GM21390 (cell line): Measurements from ENCODE around the gene SLC46A2.
A peak's percentile ranks its signal among the peaks of the same experiment; 100 is the strongest.

ENCODE experiments used
- ATAC-seq: cut with Tn5 transposase; IDR thresholded peaks from one replicate; pipeline ENCODE4 v1.9.1; 2021; ENCODE audit not compliant: unreplicated experiment

The SLC46A2 gene

GRCh38 chr9:112860451-112860850 lies 30.2 kb downstream of the SLC46A2 start:
- ATAC-seq: no peak

GRCh38 chr9:112858625-112859147 lies 32.0 kb downstream of the SLC46A2 start:
- peak; percentile 75 for ATAC-seq

- ATAC-seq: no peak
Measured at GRCh38 chr9:112858005-112858404, 32.7 kb downstream of the SLC46A2 start.

GRCh38 chr9:112856843-112857242 lies 33.8 kb downstream of the SLC46A2 start:
- ATAC-seq: no peak

- ATAC-seq: no peak
Measured at GRCh38 chr9:112856200-112856599, 34.5 kb downstream of the SLC46A2 start.

DNA sequence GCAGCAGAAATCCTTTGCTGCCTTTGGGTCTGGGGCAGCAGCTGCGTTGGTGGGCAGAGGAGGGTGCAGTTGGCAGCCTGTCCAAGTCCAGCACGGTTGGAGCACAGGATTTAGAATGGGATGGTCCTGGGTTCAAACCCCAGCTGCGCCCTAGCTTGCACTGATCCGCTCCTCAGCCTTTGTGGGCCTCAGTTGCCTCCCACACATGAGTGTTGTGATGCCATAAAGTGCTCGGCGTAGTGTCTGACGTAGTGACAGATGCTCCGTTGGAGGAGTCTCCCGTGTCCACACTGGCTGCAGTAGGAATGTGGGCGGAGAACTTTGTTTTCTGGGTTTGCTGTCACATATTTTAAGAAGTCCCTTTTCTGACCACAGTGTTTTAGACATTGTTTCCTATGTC lies 36.0 kb downstream of the SLC46A2 start:
- ATAC-seq: no peak

DNA sequence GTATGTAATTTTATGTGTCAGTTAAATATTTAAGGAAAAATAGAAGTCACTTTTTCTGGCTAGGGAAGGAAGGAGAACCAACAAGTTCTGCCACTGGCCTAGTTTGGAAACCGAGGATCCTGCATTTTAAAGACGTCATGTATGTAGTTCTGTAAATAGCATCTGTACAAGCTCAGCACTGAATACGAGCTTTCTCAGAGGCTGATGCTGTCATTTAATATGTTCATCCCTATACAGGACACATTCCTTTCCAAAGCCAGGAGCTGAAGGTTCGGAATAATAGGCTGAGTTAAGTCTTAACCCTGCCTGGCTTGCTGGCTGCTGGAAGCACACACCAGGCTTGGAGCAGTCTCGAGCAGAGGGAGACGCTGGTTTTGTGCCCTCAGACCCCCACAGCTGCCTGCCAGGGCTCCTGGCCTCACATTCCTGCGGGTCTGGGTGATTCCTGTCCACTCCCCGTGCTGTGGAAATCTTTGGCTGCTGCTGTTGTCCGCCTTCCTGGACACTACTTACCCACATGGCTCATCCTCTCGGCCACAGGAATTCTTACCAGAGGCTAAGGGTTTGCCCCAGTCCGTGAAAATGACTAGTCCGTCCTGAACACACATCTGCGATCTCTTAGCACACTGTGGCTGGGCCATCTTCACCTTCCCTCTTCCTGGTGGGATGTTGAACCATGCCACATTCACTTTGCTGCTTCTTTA lies 36.6 kb downstream of the SLC46A2 start:
- no peak for ATAC-seq

GRCh38 chr9:112852741-112853504 lies 37.8 kb downstream of the SLC46A2 start:
- no peak for ATAC-seq

- ATAC-seq: no peak
Measured at GRCh38 chr9:112850840-112851239, 39.8 kb downstream of the SLC46A2 start.

GRCh38 chr9:112849363-112849922 lies 41.2 kb downstream of the SLC46A2 start:
- ATAC-seq: no peak

DNA sequence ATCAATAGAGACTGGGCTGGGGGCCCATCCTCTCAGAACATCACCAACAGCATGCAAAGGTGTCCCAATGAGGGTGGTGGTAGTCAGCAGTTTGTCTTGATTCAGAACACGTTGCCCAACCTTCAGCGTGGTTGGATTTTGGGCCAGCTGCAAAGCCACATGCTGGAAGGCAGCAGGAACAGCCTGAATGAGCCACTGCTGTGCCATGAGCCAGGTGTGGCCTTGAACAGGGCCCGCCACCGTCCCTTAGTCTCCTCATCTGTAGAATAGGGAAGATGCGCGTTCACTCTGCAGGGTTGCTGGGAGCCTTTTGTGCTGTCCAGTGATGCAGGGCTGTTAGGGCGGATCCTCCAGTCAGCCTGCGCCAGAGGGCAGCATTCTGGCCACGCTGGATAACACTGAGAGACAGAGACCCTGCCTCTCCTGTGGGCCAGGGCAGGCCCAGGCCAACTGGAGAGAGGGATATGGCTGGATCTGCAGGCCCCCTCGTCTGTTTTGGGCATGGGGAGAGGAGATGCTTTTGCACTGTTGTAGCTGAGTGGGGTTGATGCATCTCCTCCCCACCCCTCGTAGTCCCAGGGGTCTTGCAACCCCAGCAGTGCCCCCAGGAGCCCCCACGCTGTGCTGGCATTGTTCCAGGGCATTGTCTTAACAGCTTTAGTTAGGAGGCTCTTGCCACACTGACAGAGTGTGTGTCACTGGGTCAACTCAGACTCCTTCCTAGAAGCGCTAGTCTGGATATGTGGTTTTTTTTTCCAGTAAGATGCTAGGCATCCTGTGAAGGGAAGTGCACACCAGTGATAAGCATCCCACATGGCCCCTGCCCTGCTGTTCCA lies 42.1 kb downstream of the SLC46A2 start:
- ATAC-seq: no peak

DNA sequence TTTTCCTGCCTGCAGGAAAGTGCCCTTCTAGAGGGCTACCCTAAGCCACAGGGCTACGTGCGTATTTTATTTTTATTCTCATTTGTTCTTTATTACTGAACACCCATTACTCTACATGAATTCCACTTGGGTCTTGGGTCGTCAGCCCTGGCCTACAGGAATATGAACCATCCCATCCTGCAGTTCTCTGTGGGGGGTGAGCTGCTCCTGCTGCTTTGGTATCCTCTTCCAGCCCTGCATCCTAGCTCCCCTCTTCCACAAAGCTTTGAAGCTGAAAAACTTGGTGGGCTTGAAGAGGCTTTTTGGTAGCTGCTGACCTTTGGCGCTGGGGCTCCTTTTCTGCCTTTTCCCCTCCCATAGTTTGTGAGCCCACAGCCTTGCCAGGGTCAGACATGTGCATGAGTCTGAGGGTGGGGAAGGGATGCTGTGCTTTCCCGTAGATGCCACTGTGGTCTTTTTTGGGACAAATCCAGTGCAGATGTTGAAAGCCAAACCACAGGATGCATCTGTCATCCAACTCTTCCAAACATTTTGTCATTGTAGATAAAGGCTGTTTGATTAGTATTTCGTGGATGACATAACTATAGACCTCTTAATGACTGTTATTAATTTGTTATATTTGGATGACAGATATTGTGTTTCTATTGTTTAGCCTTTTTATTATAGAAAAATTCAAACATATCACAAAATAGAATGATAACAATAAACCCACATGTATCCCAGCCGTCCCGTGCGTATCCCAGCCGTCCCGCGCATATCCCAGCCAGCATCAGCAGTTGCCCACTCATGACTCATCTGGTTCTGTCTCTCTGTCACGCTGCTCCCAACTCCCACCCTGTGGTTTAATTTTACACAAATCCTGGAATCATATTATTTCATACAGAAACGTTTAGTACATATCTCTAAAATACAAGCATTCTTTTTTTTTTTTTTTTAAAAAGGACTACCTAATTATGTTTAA lies 43.9 kb downstream of the SLC46A2 start:
- ATAC-seq: no peak

GRCh38 chr9:112844771-112845542 lies 45.7 kb downstream of the SLC46A2 start:
- ATAC-seq: peak; percentile 70

DNA sequence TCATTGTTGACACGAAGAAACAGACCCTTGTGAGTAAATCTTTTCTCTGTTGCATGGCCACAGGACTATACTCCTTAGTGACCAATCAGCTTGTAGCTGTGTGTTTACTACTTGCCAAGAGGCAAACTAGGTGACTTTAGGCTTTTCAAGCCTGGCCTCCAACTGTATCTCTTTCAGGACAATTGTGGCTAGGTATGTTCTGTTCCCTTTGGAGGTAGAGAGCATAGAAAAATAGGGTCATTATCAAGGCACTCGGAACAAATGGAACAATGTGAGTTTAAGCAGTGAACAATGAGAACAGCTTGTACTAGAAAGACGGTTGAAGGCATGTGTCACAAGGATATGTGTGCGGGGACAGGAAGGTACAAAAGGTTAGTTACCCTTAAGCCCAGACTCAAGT lies 48.1 kb downstream of the SLC46A2 start:
- ATAC-seq: no peak

GRCh38 chr9:112841261-112841660 lies 49.4 kb downstream of the SLC46A2 start:
- ATAC-seq: no peak

DNA sequence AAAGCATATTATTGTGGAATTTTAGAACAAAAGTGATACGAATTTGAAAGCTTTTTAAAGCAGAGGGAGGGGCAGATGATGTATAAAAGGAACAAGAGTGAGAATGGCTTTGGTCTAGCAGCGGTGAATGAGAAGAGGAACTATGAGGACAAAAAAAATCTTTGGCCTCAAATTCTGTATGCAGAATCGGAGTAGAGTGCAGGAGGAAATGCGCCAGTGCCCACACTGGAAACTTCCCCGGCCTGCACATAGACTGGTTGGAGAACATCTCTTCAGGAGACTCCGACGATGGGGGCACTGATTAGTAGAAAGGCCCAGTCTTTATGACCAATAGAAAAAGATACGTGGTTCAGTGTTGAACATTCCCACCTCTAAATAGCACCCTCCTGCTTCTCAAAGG lies 51.3 kb downstream of the SLC46A2 start:
- no peak for ATAC-seq

DNA sequence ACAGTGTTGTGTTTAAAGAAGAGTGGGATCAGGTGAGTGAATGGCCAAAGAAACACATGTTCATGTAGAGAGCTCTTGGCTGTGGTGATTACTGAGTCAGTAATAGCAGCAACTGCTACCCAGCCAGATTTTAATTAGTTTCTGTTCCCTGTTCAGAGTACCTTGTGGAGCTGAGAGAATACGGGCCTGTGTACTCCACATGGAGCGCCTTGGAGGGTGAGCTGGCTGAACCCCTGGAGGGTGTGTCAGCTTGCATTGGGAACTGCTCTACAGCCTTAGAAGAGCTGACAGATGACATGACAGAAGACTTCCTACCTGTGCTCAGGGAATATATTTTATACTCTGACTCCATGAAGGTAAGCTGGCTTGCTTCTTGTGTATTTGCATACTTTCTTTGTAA lies 52.3 kb downstream of the SLC46A2 start:
- ATAC-seq: no peak

- ATAC-seq: no peak
Measured at GRCh38 chr9:112836394-112836793, 54.3 kb downstream of the SLC46A2 start.

GRCh38 chr9:112833081-112833480 lies 57.6 kb downstream of the SLC46A2 start:
- ATAC-seq: no peak
